ENCODE data around the gene ZKSCAN1.
A peak's percentile ranks its signal among the peaks of the same experiment; 100 is the strongest.
"Not testable (repeated sequence)": the region's sequence is repeated elsewhere in the genome, so short reads cannot be mapped to it uniquely, and the experiment has no call there.

The ZKSCAN1 gene

GRCh38 chr7:100015232-100016214 lies at the start of gene ZKSCAN1:
Gene ZKSCAN1, plus strand, starts transcription at chr7:100015596. Its CDS starts 7,911 bp downstream, at chr7:100023507.
- DNase-seq (ENCODE audit: low read depth in 2 of 2): peak; percentile 77 to 82

- no peak for DNase-seq (ENCODE audit: low read depth in 2 of 2)
Observed at GRCh38 chr7:99969298-99969697, 46.1 kb upstream of the ZKSCAN1 start.

- not testable (repeated sequence) for DNase-seq (ENCODE audit: low read depth in 2 of 2)
Observed at GRCh38 chr7:99969813-99970212, 45.6 kb upstream of the ZKSCAN1 start.

- no peak for DNase-seq (ENCODE audit: low read depth in 2 of 2)
Observed at GRCh38 chr7:99971242-99971641, 44.2 kb upstream of the ZKSCAN1 start.

GRCh38 chr7:99973817-99974216 lies 41.6 kb upstream of the ZKSCAN1 start:
- DNase-seq (ENCODE audit: low read depth in 2 of 2): not testable (repeated sequence)

- no peak for DNase-seq (ENCODE audit: low read depth in 2 of 2)
Observed at GRCh38 chr7:99974681-99975080, 40.7 kb upstream of the ZKSCAN1 start.

- no peak for DNase-seq (ENCODE audit: low read depth in 2 of 2)
Observed at GRCh38 chr7:99975782-99976521, 39.4 kb upstream of the ZKSCAN1 start, which contains the start of gene AZGP1. Gene AZGP1, minus strand, starts transcription at chr7:99976031. Its CDS starts 11 bp downstream, at chr7:99976020.

GRCh38 chr7:99976626-99977025 lies 38.8 kb upstream of the ZKSCAN1 start:
- no peak for DNase-seq (ENCODE audit: low read depth in 2 of 2)

GRCh38 chr7:99979814-99980225 lies 35.6 kb upstream of the ZKSCAN1 start:
- not testable (repeated sequence) for DNase-seq (ENCODE audit: low read depth in 2 of 2)

- not testable (repeated sequence) for DNase-seq (ENCODE audit: low read depth in 2 of 2)
Observed at GRCh38 chr7:99980448-99980872, 34.9 kb upstream of the ZKSCAN1 start.

GRCh38 chr7:99981066-99981465 lies 34.3 kb upstream of the ZKSCAN1 start:
- not testable (repeated sequence) for DNase-seq (ENCODE audit: low read depth in 2 of 2)

GRCh38 chr7:99984593-99984992 lies 30.8 kb upstream of the ZKSCAN1 start:
- no peak for DNase-seq (ENCODE audit: low read depth in 2 of 2)

- not testable (repeated sequence) for DNase-seq (ENCODE audit: low read depth in 2 of 2)
Observed at GRCh38 chr7:99987306-99987705, 28.1 kb upstream of the ZKSCAN1 start.

- DNase-seq (ENCODE audit: low read depth in 2 of 2): no peak
Observed at GRCh38 chr7:99987846-99988245, 27.6 kb upstream of the ZKSCAN1 start.

- DNase-seq (ENCODE audit: low read depth in 2 of 2): no peak
Observed at GRCh38 chr7:99990460-99990852, 24.9 kb upstream of the ZKSCAN1 start.

- not testable (repeated sequence) for DNase-seq (ENCODE audit: low read depth in 2 of 2)
Observed at GRCh38 chr7:99991543-99991942, 23.9 kb upstream of the ZKSCAN1 start.

GRCh38 chr7:99992330-99993038 lies 22.9 kb upstream of the ZKSCAN1 start:
- DNase-seq (ENCODE audit: low read depth in 2 of 2): no peak

- no peak for DNase-seq (ENCODE audit: low read depth in 2 of 2)
Observed at GRCh38 chr7:99994819-99995218, 20.6 kb upstream of the ZKSCAN1 start.

- DNase-seq (ENCODE audit: low read depth in 2 of 2): no peak
Observed at GRCh38 chr7:99996755-99997544, 18.4 kb upstream of the ZKSCAN1 start.

- no peak for DNase-seq (ENCODE audit: low read depth in 2 of 2)
Observed at GRCh38 chr7:99997545-99998137, 17.8 kb upstream of the ZKSCAN1 start.
